ENCODE measurements around the gene PPP2R5B.

Gene PPP2R5B

GRCh38 chr11:64923944-64924909 is at the start of gene PPP2R5B:
Gene PPP2R5B, plus strand, starts transcription at chr11:64924689. Its CDS starts 1,046 bp downstream, at chr11:64925735.
- DNase-seq (ENCODE audit: low read depth in 3 of 3): peak; percentile 82 to 87 (median 83)

- DNase-seq (ENCODE audit: low read depth in 3 of 3): no peak
Measured at GRCh38 chr11:64875369-64876228, 48.9 kb upstream of the PPP2R5B start.

GRCh38 chr11:64876229-64876750 is 48.2 kb upstream of the PPP2R5B start:
- DNase-seq (ENCODE audit: low read depth in 3 of 3): peak in 1 of 3 experiments; percentile 50

- no peak for DNase-seq (ENCODE audit: low read depth in 3 of 3)
Measured at GRCh38 chr11:64876835-64877341, 47.6 kb upstream of the PPP2R5B start.

- no peak for DNase-seq (ENCODE audit: low read depth in 3 of 3)
Measured at GRCh38 chr11:64877390-64878222, 46.9 kb upstream of the PPP2R5B start.

GRCh38 chr11:64878223-64878493 is 46.3 kb upstream of the PPP2R5B start:
- DNase-seq (ENCODE audit: low read depth in 3 of 3): no peak

- peak; percentile 99 to 100 (median 99) for DNase-seq (ENCODE audit: low read depth in 3 of 3)
Measured at GRCh38 chr11:64878494-64879243, 45.8 kb upstream of the PPP2R5B start, which contains the start of gene EHD1. Gene EHD1, minus strand, starts transcription at chr11:64878621. Its CDS starts 157 bp downstream, at chr11:64878464.

- no peak for DNase-seq (ENCODE audit: low read depth in 3 of 3)
Measured at GRCh38 chr11:64879244-64879900, 45.1 kb upstream of the PPP2R5B start.

- no peak for DNase-seq (ENCODE audit: low read depth in 3 of 3)
Measured at GRCh38 chr11:64880240-64881001, 44.1 kb upstream of the PPP2R5B start.

- DNase-seq (ENCODE audit: low read depth in 3 of 3): no peak
Measured at GRCh38 chr11:64881476-64881875, 43.0 kb upstream of the PPP2R5B start.

GRCh38 chr11:64882243-64882642 is 42.2 kb upstream of the PPP2R5B start:
- DNase-seq (ENCODE audit: low read depth in 3 of 3): no peak

GRCh38 chr11:64883575-64883974 is 40.9 kb upstream of the PPP2R5B start:
- no peak for DNase-seq (ENCODE audit: low read depth in 3 of 3)

- DNase-seq (ENCODE audit: low read depth in 3 of 3): no peak
Measured at GRCh38 chr11:64884019-64884418, 40.5 kb upstream of the PPP2R5B start.

- no peak for DNase-seq (ENCODE audit: low read depth in 3 of 3)
Measured at GRCh38 chr11:64885367-64886286, 38.9 kb upstream of the PPP2R5B start.

- no peak for DNase-seq (ENCODE audit: low read depth in 3 of 3)
Measured at GRCh38 chr11:64887234-64887756, 37.2 kb upstream of the PPP2R5B start.

- peak; percentile 70 to 82 (median 77) for DNase-seq (ENCODE audit: low read depth in 3 of 3)
Measured at GRCh38 chr11:64887757-64888405, 36.6 kb upstream of the PPP2R5B start.

- no peak for DNase-seq (ENCODE audit: low read depth in 3 of 3)
Measured at GRCh38 chr11:64888406-64888728, 36.1 kb upstream of the PPP2R5B start.

All from stimulated activated CD4-positive, alpha-beta T cell treated with anti-CD3 and anti-CD28 coated beads, TNF-alpha, amount 100 ng/mL, for 24 hours (primary cell).